GM12878 (cell line): ENCODE measurements around the gene CD27. TPM values are rescaled to one million over a fixed set of nuclear protein-coding genes. Genes with fewer than 3 reads are reported as not detected.

Source experiments
- ATF7 ChIP-seq: fragments of 450-650 bp; IDR thresholded peaks from 2 replicates; pipeline ENCODE4 v1.6.1; 2016; ENCODE audit warnings: low read depth, mild to moderate bottlenecking
- CHD2 ChIP-seq: IDR thresholded peaks from 2 replicates; pipeline ENCODE4 v1.6.1; 2011; ENCODE audit warnings: low read depth, low read length, improper control_type of control experiment, borderline replicate concordance
- EGR1 ChIP-seq, 2 experiments: IDR thresholded peaks; 1 replicate in 1 of 2; 2 replicates in 1 of 2; pipeline ENCODE4 v1.6.1; 2011 to 2012; ENCODE audit warnings: low read depth in 2 of 2, low read length in 2 of 2, borderline replicate concordance in 1 of 2, mild to moderate bottlenecking in 1 of 2, moderate library complexity in 1 of 2
- ETV6 ChIP-seq, 2 experiments: fragments of 450-650 bp in 1 of 2; IDR thresholded peaks in 1 of 2; conservative IDR thresholded peaks in 1 of 2; 2 replicates each; pipeline ENCODE4 v1.6.1; 2014; ENCODE audit warnings: antibody characterized with exemption in 1 of 2, borderline replicate concordance in 1 of 2, low read depth in 1 of 2, mild to moderate bottlenecking in 1 of 2, moderate library complexity in 1 of 2
- FOXK2 ChIP-seq: fragments of 450-650 bp; IDR thresholded peaks from 2 replicates; pipeline ENCODE4 v1.6.1; 2017; ENCODE audit warnings: mild to moderate bottlenecking, moderate library complexity
- FOXM1 ChIP-seq: IDR thresholded peaks from 2 replicates; pipeline ENCODE4 v1.6.1; 2012; ENCODE audit warnings: low read depth, mild to moderate bottlenecking, inconsistent platforms, low read length, moderate library complexity
- KAT2A ChIP-seq: conservative IDR thresholded peaks from 2 replicates; pipeline ENCODE4 v1.6.1; 2011; ENCODE audit warnings: low read depth, low read length; ENCODE audit not compliant: control insufficient read depth
- RAD51 ChIP-seq: fragments of 450-650 bp; IDR thresholded peaks from 2 replicates; pipeline ENCODE4 v1.6.1; 2016; ENCODE audit warnings: moderate library complexity, mild to moderate bottlenecking, inconsistent platforms
- RCOR1 ChIP-seq: conservative IDR thresholded peaks from 2 replicates; pipeline ENCODE4 v1.6.1; 2012; ENCODE audit warnings: low read depth, low read length, improper control_type of control experiment
- RUNX3 ChIP-seq: IDR thresholded peaks from 2 replicates; pipeline ENCODE4 v1.6.1; 2012; ENCODE audit warnings: low read length, inconsistent platforms
- STAT3 ChIP-seq: IDR thresholded peaks from 2 replicates; pipeline ENCODE4 v1.6.1; 2011; ENCODE audit warnings: low read depth, low read length, improper control_type of control experiment
- SUPT20H ChIP-seq: IDR thresholded peaks from 2 replicates; pipeline ENCODE4 v1.6.1; 2011; ENCODE audit warnings: low read depth, mild to moderate bottlenecking, low read length, moderate library complexity, borderline replicate concordance; ENCODE audit not compliant: control insufficient read depth
- ZBED1 ChIP-seq: IDR thresholded peaks from 2 replicates; pipeline ENCODE4 v1.6.1; 2016; ENCODE audit warnings: borderline replicate concordance
- ZSCAN29 ChIP-seq: fragments of 450-650 bp; IDR thresholded peaks from 2 replicates; pipeline ENCODE4 v1.6.1; 2017; ENCODE audit warnings: mild to moderate bottlenecking, moderate library complexity
- polyA plus RNA-seq, 11 experiments: library from polyadenylated mRNA; depleted of rRNA in 4 of 11; unstranded in 6 of 11; stranded (reverse) in 5 of 11; fragments of >200 nt; fragmentation: Nextera tagmentation in 4 of 11; fragmentation: Illumina TruSeq in 1 of 11; extraction: Ambion mirVana in 4 of 11; extraction: Trizol in 1 of 11; gene quantifications; 1 replicate in 1 of 11; 2 replicates in 10 of 11; pipeline versions ENCODE4 v1.2.1 to v1.2.3, GENCODE V29; 2011 to 2016; ENCODE audit warnings: inconsistent platforms in 2 of 11, missing spikeins in 2 of 11, low read depth in 1 of 11
- total RNA-seq, 4 experiments: library from RNA; depleted of rRNA in 3 of 4; stranded (reverse); fragments of >200 nt in 3 of 4; fragmentation: Illumina TruSeq in 1 of 4; extraction: Trizol in 1 of 4; gene quantifications; 2 replicates each; pipeline versions ENCODE4 v1.2.1 to v1.2.3, GENCODE V29; 2013 to 2021
- TF ChIP-seq, protein P1 (sequence below): IDR thresholded peaks from 2 replicates; pipeline ENCODE4 v1.6.1; 2012; ENCODE audit warnings: low read length, inconsistent platforms
- TF ChIP-seq, protein P2 (sequence below): IDR thresholded peaks from 2 replicates; pipeline ENCODE4 v1.6.1; 2011; ENCODE audit warnings: low read depth, low read length, improper control_type of control experiment, borderline replicate concordance
- TF ChIP-seq, protein P3 (sequence below): fragments of 450-650 bp; formaldehyde crosslinking; IDR thresholded peaks from 2 replicates; pipeline ENCODE4 v1.4.0; 2022; ENCODE audit warnings: mild to moderate bottlenecking, moderate library complexity
- TF ChIP-seq, protein P4 (sequence below): IDR thresholded peaks from 2 replicates; pipeline ENCODE4 v1.6.1; 2012; ENCODE audit warnings: mild to moderate bottlenecking, low read depth, low read length

The CD27 gene
- total and polyA plus RNA-seq, 10 of the 15 experiments (the other 5 are each of a cell fraction or from before 2014, with no cell fraction given) = 4.9 to 184 (median 106) TPM

DNA sequence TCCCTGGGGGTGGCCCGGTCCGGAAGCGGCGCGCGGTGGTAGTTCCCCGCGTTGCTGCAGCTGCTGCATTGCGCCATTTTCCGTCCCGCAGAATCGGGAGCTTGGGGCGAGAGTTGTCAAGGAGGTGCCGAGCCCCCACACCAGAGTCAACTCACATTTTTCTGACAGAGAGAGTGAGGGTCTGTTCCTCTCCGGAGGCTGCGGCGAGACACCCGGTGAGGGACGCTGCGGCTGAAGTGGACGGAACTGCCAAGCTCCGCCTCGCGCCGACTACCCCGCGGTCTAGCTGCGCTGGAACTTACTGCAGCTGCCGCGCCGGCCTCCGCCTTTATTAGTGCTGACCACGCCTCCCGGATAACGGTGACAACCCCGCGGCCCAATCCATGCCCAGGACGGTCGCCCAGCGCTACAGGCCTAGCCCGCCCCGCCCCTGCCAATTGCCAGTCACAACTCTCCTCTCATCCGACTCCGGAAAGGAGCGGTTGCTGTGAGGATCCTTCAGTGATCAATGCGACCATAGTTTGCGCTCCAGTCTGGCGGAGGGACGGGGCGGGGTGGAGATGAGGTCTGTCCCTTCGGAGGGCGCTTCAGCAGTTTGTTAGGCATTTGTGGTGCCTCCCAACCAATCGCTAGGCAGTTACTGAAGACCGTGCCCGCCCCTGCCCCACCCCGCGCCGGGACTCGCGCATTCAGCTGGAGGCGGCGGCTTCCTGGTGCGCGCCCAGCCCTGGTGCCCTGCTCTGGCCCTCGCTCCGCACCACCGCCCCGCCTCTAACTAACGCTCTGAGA lies 25.8 kb downstream of the CD27 start, which contains the start of gene VAMP1 (continued):
- TF ChIP-seq RUNX3 (peak; percentile 73), RCOR1 (0 out of 2 replicates have a peak, but pooled peaks have one; percentile 18), ATF7 (no peak), STAT3 (no peak), FOXM1 (no peak), CHD2 (peak; percentile 83; the same call in 1 of the 2 replicates), ZBED1 (peak; percentile 79; the same call in 1 of the 2 replicates), ZSCAN29 (0 out of 2 replicates have a peak, but pooled peaks have one; percentile 14), KAT2A (no peak), RAD51 (no peak), SUPT20H (no peak), EGR1 (IDR thresholded peaks at IDR 0.05; ENCODE audit: borderline replicate concordance in 1 of 2, low read depth in 2 of 2, low read length in 2 of 2) (0 out of 3 replicates have a peak, but pooled peaks of 1 of the 2 experiments have one; percentile 33), ETV6 (conservative IDR thresholded peaks at IDR 0.05 in 1 of 2, IDR thresholded peaks at IDR 0.05 in 1 of 2; ENCODE audit: borderline replicate concordance in 1 of 2, low read depth in 1 of 2) (no peak), FOXK2 (no peak)
- TF ChIP-seq, protein P1, sequence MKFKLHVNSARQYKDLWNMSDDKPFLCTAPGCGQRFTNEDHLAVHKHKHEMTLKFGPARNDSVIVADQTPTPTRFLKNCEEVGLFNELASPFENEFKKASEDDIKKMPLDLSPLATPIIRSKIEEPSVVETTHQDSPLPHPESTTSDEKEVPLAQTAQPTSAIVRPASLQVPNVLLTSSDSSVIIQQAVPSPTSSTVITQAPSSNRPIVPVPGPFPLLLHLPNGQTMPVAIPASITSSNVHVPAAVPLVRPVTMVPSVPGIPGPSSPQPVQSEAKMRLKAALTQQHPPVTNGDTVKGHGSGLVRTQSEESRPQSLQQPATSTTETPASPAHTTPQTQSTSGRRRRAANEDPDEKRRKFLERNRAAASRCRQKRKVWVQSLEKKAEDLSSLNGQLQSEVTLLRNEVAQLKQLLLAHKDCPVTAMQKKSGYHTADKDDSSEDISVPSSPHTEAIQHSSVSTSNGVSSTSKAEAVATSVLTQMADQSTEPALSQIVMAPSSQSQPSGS = no peak
- TF ChIP-seq, protein P2, sequence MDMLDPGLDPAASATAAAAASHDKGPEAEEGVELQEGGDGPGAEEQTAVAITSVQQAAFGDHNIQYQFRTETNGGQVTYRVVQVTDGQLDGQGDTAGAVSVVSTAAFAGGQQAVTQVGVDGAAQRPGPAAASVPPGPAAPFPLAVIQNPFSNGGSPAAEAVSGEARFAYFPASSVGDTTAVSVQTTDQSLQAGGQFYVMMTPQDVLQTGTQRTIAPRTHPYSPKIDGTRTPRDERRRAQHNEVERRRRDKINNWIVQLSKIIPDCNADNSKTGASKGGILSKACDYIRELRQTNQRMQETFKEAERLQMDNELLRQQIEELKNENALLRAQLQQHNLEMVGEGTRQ = no peak
- TF ChIP-seq, protein P3, sequence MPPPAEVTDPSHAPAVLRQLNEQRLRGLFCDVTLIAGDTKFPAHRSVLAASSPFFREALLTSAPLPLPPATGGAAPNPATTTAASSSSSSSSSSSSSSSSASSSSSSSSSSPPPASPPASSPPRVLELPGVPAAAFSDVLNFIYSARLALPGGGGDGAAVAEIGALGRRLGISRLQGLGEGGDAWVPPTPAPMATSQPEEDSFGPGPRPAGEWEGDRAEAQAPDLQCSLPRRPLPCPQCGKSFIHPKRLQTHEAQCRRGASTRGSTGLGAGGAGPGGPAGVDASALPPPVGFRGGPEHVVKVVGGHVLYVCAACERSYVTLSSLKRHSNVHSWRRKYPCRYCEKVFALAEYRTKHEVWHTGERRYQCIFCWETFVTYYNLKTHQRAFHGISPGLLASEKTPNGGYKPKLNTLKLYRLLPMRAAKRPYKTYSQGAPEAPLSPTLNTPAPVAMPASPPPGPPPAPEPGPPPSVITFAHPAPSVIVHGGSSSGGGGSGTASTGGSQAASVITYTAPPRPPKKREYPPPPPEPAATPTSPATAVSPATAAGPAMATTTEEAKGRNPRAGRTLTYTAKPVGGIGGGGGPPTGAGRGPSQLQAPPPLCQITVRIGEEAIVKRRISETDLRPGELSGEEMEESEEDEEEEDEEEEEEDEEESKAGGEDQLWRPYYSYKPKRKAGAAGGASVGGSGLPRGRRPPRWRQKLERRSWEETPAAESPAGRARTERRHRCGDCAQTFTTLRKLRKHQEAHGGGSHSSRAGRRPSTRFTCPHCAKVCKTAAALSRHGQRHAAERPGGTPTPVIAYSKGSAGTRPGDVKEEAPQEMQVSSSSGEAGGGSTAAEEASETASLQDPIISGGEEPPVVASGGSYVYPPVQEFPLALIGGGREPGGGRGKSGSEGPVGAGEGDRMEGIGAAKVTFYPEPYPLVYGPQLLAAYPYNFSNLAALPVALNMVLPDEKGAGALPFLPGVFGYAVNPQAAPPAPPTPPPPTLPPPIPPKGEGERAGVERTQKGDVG (CRISPR knock-in tag) = no peak
- TF ChIP-seq, protein P4, sequence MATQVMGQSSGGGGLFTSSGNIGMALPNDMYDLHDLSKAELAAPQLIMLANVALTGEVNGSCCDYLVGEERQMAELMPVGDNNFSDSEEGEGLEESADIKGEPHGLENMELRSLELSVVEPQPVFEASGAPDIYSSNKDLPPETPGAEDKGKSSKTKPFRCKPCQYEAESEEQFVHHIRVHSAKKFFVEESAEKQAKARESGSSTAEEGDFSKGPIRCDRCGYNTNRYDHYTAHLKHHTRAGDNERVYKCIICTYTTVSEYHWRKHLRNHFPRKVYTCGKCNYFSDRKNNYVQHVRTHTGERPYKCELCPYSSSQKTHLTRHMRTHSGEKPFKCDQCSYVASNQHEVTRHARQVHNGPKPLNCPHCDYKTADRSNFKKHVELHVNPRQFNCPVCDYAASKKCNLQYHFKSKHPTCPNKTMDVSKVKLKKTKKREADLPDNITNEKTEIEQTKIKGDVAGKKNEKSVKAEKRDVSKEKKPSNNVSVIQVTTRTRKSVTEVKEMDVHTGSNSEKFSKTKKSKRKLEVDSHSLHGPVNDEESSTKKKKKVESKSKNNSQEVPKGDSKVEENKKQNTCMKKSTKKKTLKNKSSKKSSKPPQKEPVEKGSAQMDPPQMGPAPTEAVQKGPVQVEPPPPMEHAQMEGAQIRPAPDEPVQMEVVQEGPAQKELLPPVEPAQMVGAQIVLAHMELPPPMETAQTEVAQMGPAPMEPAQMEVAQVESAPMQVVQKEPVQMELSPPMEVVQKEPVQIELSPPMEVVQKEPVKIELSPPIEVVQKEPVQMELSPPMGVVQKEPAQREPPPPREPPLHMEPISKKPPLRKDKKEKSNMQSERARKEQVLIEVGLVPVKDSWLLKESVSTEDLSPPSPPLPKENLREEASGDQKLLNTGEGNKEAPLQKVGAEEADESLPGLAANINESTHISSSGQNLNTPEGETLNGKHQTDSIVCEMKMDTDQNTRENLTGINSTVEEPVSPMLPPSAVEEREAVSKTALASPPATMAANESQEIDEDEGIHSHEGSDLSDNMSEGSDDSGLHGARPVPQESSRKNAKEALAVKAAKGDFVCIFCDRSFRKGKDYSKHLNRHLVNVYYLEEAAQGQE = no peak
